K562 (cell line): ENCODE data around the gene EML3. TPM values are rescaled to one million over a fixed set of nuclear protein-coding genes. Genes with fewer than 3 reads are reported as not detected.

ENCODE experiments used
- ATF1 ChIP-seq, 2 experiments: fragments of 450-650 bp in 1 of 2; IDR thresholded peaks; 2 replicates each; pipeline ENCODE4 v1.6.1; 2016; ENCODE audit warnings: missing compliant biosample characterization in 1 of 2, missing genetic modification characterization in 1 of 2
- BRF1 ChIP-seq: IDR thresholded peaks from 3 replicates; pipeline ENCODE4 v1.6.1; 2011; ENCODE audit warnings: borderline replicate concordance, mild to moderate bottlenecking; ENCODE audit not compliant: insufficient read length; ENCODE audit errors: extremely low read depth
- KAT7 ChIP-seq: sonication (generic); formaldehyde crosslinking; IDR thresholded peaks from 2 replicates; pipeline ENCODE4 v1.8.0; 2022; ENCODE audit warnings: missing genetic modification reagents, mild to moderate bottlenecking, borderline replicate concordance
- NFXL1 ChIP-seq: fragments of 450-650 bp; formaldehyde crosslinking; IDR thresholded peaks from 2 replicates; pipeline ENCODE4 v1.4.0; 2021; ENCODE audit warnings: mild to moderate bottlenecking
- NRF1 ChIP-seq, 2 experiments: fragments of 450-650 bp; IDR thresholded peaks in 1 of 2; conservative IDR thresholded peaks in 1 of 2; 2 replicates each; pipeline ENCODE4 v1.6.1; 2014; ENCODE audit warnings: mild to moderate bottlenecking in 2 of 2
- PCBP1 ChIP-seq: fragments of 200-400 bp; formaldehyde crosslinking; IDR thresholded peaks from 2 replicates; pipeline ENCODE4 v1.6.1; 2018; ENCODE audit warnings: mild to moderate bottlenecking, low read depth, low read length; ENCODE audit not compliant: poor library complexity, severe bottlenecking
- PCBP2 ChIP-seq: fragments of 200-400 bp; formaldehyde crosslinking; IDR thresholded peaks from 2 replicates; pipeline ENCODE4 v1.6.1; 2018; ENCODE audit warnings: low read length, low read depth, mild to moderate bottlenecking, moderate library complexity; ENCODE audit not compliant: poor library complexity, severe bottlenecking
- RBFOX2 ChIP-seq: fragments of 200-400 bp; formaldehyde crosslinking; IDR thresholded peaks from 2 replicates; pipeline ENCODE4 v1.6.1; 2017; ENCODE audit warnings: low read depth, mild to moderate bottlenecking, low read length, moderate library complexity
- RBM34 ChIP-seq: fragments of 200-400 bp; formaldehyde crosslinking; IDR thresholded peaks from 2 replicates; pipeline ENCODE4 v1.6.1; 2018; ENCODE audit warnings: low read length, borderline replicate concordance; ENCODE audit not compliant: insufficient read depth
- TEAD2 ChIP-seq: fragments of 450-650 bp; IDR thresholded peaks from 2 replicates; pipeline ENCODE4 v1.6.1; 2016; ENCODE audit warnings: missing genetic modification characterization, control low read depth, missing compliant biosample characterization
- WHSC1 ChIP-seq: IDR thresholded peaks from one replicate; pipeline ENCODE4 v1.6.1; 2012; ENCODE audit warnings: low read length, control low read depth, inconsistent platforms
- ZHX1 ChIP-seq: fragments of 150-350 bp; conservative IDR thresholded peaks from 2 replicates; pipeline ENCODE4 v1.6.1; 2014; ENCODE audit warnings: low read length
- ZNF3 ChIP-seq: fragments of 250-450 bp; sonication (Bioruptor Pico); IDR thresholded peaks from 2 replicates; pipeline ENCODE4 v1.5.0; 2021; ENCODE audit warnings: mild to moderate bottlenecking, moderate library complexity
- ZNF551 ChIP-seq: fragments of 250-450 bp; sonication (Bioruptor Pico); IDR thresholded peaks from 2 replicates; pipeline ENCODE4 v1.5.0; 2021; ENCODE audit warnings: mild to moderate bottlenecking, moderate library complexity
- ZNF695 ChIP-seq: fragments of 450-650 bp; formaldehyde crosslinking; IDR thresholded peaks from 2 replicates; pipeline ENCODE4 v1.4.0; 2020; ENCODE audit warnings: mild to moderate bottlenecking, moderate library complexity
- polyA plus RNA-seq, 8 experiments: library from polyadenylated mRNA; depleted of rRNA in 4 of 8; stranded (reverse) in 5 of 8; unstranded in 3 of 8; fragments of >200 nt; fragmentation: Nextera tagmentation in 2 of 8; fragmentation: Illumina TruSeq in 1 of 8; extraction: Ambion mirVana in 2 of 8; extraction: Trizol in 1 of 8; gene quantifications; 2 replicates each; pipeline versions ENCODE4 v1.2.1 to v1.2.3, GENCODE V29; 2011 to 2014; ENCODE audit warnings: inconsistent platforms in 1 of 8, missing spikeins in 1 of 8
- total RNA-seq, 7 experiments: library from RNA; depleted of rRNA in 6 of 7; stranded (reverse); fragments of >200 nt in 6 of 7; fragmentation: Illumina TruSeq in 2 of 7; extraction: Trizol in 2 of 7; gene quantifications; 2 replicates each; pipeline versions ENCODE4 v1.2.1 to v1.2.3, GENCODE V29; 2011 to 2021; ENCODE audit warnings: low replicate concordance in 1 of 7
- TF ChIP-seq, protein P1 (sequence below): fragments of 450-650 bp; IDR thresholded peaks from 2 replicates; pipeline ENCODE4 v1.6.1; 2014; ENCODE audit warnings: low read depth, mild to moderate bottlenecking, moderate library complexity, borderline replicate concordance
- TF ChIP-seq, protein P2 (sequence below): fragments of 450-650 bp; formaldehyde crosslinking; IDR thresholded peaks from 2 replicates; pipeline ENCODE4 v1.4.0; 2022; ENCODE audit warnings: missing genetic modification characterization

EML3 gene
- total and polyA plus RNA-seq, 9 of the 15 experiments (the other 6 are each of a cell fraction or from before 2014, with no cell fraction given), result 0.32 to 90.5 (median 26.4) TPM

DNA sequence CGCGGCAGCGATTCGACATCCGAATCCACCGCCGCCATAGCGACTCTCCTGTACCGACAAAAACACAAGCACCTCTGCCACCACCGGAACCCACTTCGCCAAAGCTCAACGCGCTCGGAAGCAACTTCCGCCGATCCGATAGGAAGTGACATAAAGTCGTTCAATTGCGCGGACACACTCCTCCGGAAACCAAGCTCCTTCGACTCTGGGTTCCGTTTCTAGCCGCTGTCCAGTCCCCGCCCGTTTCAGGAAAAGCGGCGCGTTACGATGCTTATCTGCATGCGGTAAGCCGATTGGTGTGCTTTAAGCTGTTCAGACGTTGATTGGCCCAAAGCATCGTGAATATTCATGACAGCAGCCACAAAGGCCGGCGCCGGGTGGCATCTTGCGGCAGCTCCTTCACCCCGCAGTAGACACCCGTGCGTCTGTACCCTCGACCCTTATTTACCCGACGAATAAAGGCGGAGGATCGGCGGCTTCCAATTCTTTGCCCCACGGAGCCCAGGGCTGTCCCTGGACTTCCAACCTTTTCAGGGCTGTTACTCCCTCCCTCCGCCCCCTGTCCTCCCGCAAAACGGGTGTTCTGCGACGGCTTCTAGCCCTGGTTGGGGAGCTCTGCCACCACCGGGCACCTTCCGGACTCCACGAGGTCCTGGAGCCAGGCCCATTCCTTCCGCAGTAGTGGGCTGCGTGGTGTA is 21.0 kb downstream of the EML3 start, which contains the start of gene TUT1 (continued):
- TF ChIP-seq RBM34, result no peak
- TF ChIP-seq NRF1 (conservative IDR thresholded peaks at IDR 0.05 in 1 of 2, IDR thresholded peaks at IDR 0.05 in 1 of 2), result peak; percentile 67 to 72
- TF ChIP-seq KAT7 (CRISPR knock-in tag), result no peak
- TF ChIP-seq ZNF3 (CRISPR knock-in tag), result no peak
- TF ChIP-seq PCBP1, result no peak
- TF ChIP-seq, protein P1, sequence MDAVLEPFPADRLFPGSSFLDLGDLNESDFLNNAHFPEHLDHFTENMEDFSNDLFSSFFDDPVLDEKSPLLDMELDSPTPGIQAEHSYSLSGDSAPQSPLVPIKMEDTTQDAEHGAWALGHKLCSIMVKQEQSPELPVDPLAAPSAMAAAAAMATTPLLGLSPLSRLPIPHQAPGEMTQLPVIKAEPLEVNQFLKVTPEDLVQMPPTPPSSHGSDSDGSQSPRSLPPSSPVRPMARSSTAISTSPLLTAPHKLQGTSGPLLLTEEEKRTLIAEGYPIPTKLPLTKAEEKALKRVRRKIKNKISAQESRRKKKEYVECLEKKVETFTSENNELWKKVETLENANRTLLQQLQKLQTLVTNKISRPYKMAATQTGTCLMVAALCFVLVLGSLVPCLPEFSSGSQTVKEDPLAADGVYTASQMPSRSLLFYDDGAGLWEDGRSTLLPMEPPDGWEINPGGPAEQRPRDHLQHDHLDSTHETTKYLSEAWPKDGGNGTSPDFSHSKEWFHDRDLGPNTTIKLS, result peak; percentile 52; the same call in 1 of the 2 replicates
- TF ChIP-seq NFXL1 (CRISPR knock-in tag), result no peak
- no peak for TF ChIP-seq PCBP2
- no peak for TF ChIP-seq WHSC1
- peak; percentile 77; the same call in 1 of the 2 replicates for TF ChIP-seq ZHX1
- TF ChIP-seq, protein P2, sequence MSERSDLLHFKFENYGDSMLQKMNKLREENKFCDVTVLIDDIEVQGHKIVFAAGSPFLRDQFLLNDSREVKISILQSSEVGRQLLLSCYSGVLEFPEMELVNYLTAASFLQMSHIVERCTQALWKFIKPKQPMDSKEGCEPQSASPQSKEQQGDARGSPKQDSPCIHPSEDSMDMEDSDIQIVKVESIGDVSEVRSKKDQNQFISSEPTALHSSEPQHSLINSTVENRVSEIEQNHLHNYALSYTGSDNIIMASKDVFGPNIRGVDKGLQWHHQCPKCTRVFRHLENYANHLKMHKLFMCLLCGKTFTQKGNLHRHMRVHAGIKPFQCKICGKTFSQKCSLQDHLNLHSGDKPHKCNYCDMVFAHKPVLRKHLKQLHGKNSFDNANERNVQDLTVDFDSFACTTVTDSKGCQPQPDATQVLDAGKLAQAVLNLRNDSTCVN (CRISPR knock-in tag), result no peak
- no peak for TF ChIP-seq ZNF695 (CRISPR knock-in tag)
- no peak for TF ChIP-seq TEAD2 (tag)
- no peak for TF ChIP-seq ZNF551 (CRISPR knock-in tag)
- TF ChIP-seq BRF1, result no peak
- TF ChIP-seq RBFOX2, result peak; percentile 94
- 0 out of 2 replicates have a peak, but pooled peaks have one; percentile 46 for TF ChIP-seq ATF1 (CRISPR knock-in tag; IDR thresholded peaks at IDR 0.05)
- peak; percentile 98 for TF ChIP-seq ATF1 (tag; IDR thresholded peaks at IDR 0.05)
